H1 (cell line): ENCODE measurements around the gene LMBR1. TPM values are rescaled to one million over a fixed set of nuclear protein-coding genes. Genes with fewer than 3 reads are reported as not detected.

Experiments
- CHD7 ChIP-seq: fragments of 300-600 bp; sonication (generic); IDR thresholded peaks from 2 replicates; pipeline ENCODE4 v1.7.1; 2012; ENCODE audit warnings: low read length, moderate library complexity, mild to moderate bottlenecking, inconsistent platforms; ENCODE audit not compliant: insufficient replicate concordance
- polyA plus RNA-seq, 7 experiments: library from polyadenylated mRNA; depleted of rRNA in 3 of 7; stranded (reverse) in 5 of 7; unstranded in 2 of 7; fragments of >200 nt in 5 of 7; fragments of 200-250 nt in 2 of 7; gene quantifications; 1 replicate in 5 of 7; 2 replicates in 1 of 7; 4 replicates in 1 of 7; pipeline versions ENCODE4 v1.2.1 to v1.2.3, GENCODE V29; 2011 to 2013; ENCODE audit warnings: missing spikeins in 2 of 7, mixed read lengths in 2 of 7
- total RNA-seq: library from RNA; stranded (reverse); fragmentation: NEBNext Ultra II Directional; extraction: Animal tissue kit (Norgen Biotek cat#: 25700); gene quantifications from 2 replicates; pipeline ENCODE4 v1.2.1, GENCODE V29; 2021

LMBR1 gene
- total and polyA plus RNA-seq, 2 of the 8 experiments (the other 6 are each of a cell fraction or from before 2014, with no cell fraction given), result 15.1 to 70.4 TPM

DNA sequence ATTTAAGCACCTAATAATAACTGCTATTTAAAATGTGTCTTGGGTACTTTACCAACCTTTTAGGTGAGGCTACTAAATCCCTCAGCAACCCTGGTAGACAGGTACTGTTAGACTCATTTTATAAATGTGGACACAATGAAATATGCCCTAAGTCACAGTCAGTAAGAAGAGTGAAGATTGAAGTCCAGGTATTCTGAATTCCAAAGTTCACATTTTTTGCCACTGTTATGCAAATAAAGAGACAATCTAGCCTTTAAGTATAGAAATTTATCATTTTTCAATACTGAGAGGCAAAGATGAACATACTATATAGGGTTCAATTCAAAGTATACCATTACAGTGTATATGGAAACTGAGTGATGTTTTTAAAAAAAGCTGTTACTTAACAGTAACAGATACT, 102.7 kb downstream of the LMBR1 start (continued):
- no peak for TF ChIP-seq CHD7
